Measurements from ENCODE around the gene SLC6A18.

The SLC6A18 gene

GRCh38 chr5:1203311-1203967 is 21.7 kb upstream of the SLC6A18 start:
- H4K8ac ChIP-seq (ENCODE audit: low read depth, low read length), result no peak overlapping the region
- H3K27ac ChIP-seq (ENCODE audit: low read depth, low read length), result no peak overlapping the region
- no peak overlapping the region for H3K56ac ChIP-seq (ENCODE audit: low read length)
- no peak overlapping the region for H3K9ac ChIP-seq (ENCODE audit: low read length)
- no peak overlapping the region for H3K4me2 ChIP-seq (ENCODE audit: low read length)
- H3K4me1 ChIP-seq (ENCODE audit: control insufficient read depth, low read depth, low read length), result no peaks in the 10 kb centered on the region
- no peaks in the 10 kb centered on the region for H3K79me2 ChIP-seq (ENCODE audit: control insufficient read depth, insufficient read depth, low read length)
- no peak for DNase-seq
- H3K23ac ChIP-seq (ENCODE audit: low read length), result no peak overlapping the region
- H4K5ac ChIP-seq (ENCODE audit: low read length), result no peak overlapping the region
- H2BK5ac ChIP-seq (ENCODE audit: low read length), result no peak overlapping the region
- no CpG with 5 or more reads among the region's 24 CpGs for WGBS (ENCODE audit: extremely low coverage, insufficient coverage, low lambda C conversion rate)
- H3K4me3 ChIP-seq (ENCODE audit: low read length), result no peak overlapping the region
- H3K4ac ChIP-seq (ENCODE audit: low read depth, low read length), result no peak overlapping the region
- H3K79me1 ChIP-seq (ENCODE audit: low read length), result no peaks in the 10 kb centered on the region
- no peaks in the 10 kb centered on the region for H3K27me3 ChIP-seq (ENCODE audit: insufficient read depth, low read length, poor library complexity)
- no peak overlapping the region for H2BK15ac ChIP-seq (replicated peaks; ENCODE audit: low read depth)
- no peak overlapping the region for H2BK120ac ChIP-seq (ENCODE audit: low read depth, low read length)
- H2AK5ac ChIP-seq (ENCODE audit: low read length), result no peak overlapping the region
- no peaks in the 10 kb centered on the region for H3K36me3 ChIP-seq (ENCODE audit: control insufficient read depth, insufficient read depth, low read length)
- no peak overlapping the region for H3K18ac ChIP-seq (ENCODE audit: low read length)

- Histone ChIP-seq H3K79me2 (ENCODE audit: control insufficient read depth, insufficient read depth, low read length) (no peaks in the 10 kb centered on the region), H3K18ac (ENCODE audit: low read length) (no peak overlapping the region), H3K4ac (ENCODE audit: low read depth, low read length) (no peak overlapping the region), H3K79me1 (ENCODE audit: low read length) (no peaks in the 10 kb centered on the region), H3K23ac (ENCODE audit: low read length) (no peak overlapping the region), H3K56ac (ENCODE audit: low read length) (no peak overlapping the region), H2BK120ac (ENCODE audit: low read depth, low read length) (no peak overlapping the region), H3K27me3 (ENCODE audit: insufficient read depth, low read length, poor library complexity) (no peaks in the 10 kb centered on the region), H3K9ac (ENCODE audit: low read length) (no peak overlapping the region), H3K4me1 (ENCODE audit: control insufficient read depth, low read depth, low read length) (no peaks in the 10 kb centered on the region), H3K27ac (ENCODE audit: low read depth, low read length) (no peak overlapping the region), H4K5ac (ENCODE audit: low read length) (no peak overlapping the region), H2AK5ac (ENCODE audit: low read length) (no peak overlapping the region), H3K36me3 (ENCODE audit: control insufficient read depth, insufficient read depth, low read length) (no peaks in the 10 kb centered on the region), H2BK15ac (replicated peaks; ENCODE audit: low read depth) (no peak overlapping the region), H2BK5ac (ENCODE audit: low read length) (no peak overlapping the region), H4K8ac (ENCODE audit: low read depth, low read length) (no peak overlapping the region), H3K4me2 (ENCODE audit: low read length) (no peak overlapping the region), H3K4me3 (ENCODE audit: low read length) (no peak overlapping the region)
- WGBS (ENCODE audit: extremely low coverage, insufficient coverage, low lambda C conversion rate), result no CpG with 5 or more reads among the region's 25 CpGs
- DNase-seq, result no peak
Measured at GRCh38 chr5:1203968-1204692, 21.1 kb upstream of the SLC6A18 start.

- H4K5ac ChIP-seq (ENCODE audit: low read length), result no peak overlapping the region
- H3K56ac ChIP-seq (ENCODE audit: low read length), result no peak overlapping the region
- H3K4me2 ChIP-seq (ENCODE audit: low read length), result no peak overlapping the region
- no peak overlapping the region for H3K4me3 ChIP-seq (ENCODE audit: low read length)
- no peak overlapping the region for H3K4ac ChIP-seq (ENCODE audit: low read depth, low read length)
- no peaks in the 10 kb centered on the region for H3K79me2 ChIP-seq (ENCODE audit: control insufficient read depth, insufficient read depth, low read length)
- H3K27ac ChIP-seq (ENCODE audit: low read depth, low read length), result no peak overlapping the region
- H3K9ac ChIP-seq (ENCODE audit: low read length), result no peak overlapping the region
- H2BK15ac ChIP-seq (replicated peaks; ENCODE audit: low read depth), result no peak overlapping the region
- H3K36me3 ChIP-seq (ENCODE audit: control insufficient read depth, insufficient read depth, low read length), result no peaks in the 10 kb centered on the region
- no CpG with 5 or more reads among the region's 18 CpGs for WGBS (ENCODE audit: extremely low coverage, insufficient coverage, low lambda C conversion rate)
- peak; percentile 51 for DNase-seq
- H3K27me3 ChIP-seq (ENCODE audit: insufficient read depth, low read length, poor library complexity), result no peaks in the 10 kb centered on the region
- no peak overlapping the region for H2BK120ac ChIP-seq (ENCODE audit: low read depth, low read length)
- no peak overlapping the region for H2BK5ac ChIP-seq (ENCODE audit: low read length)
- H3K18ac ChIP-seq (ENCODE audit: low read length), result no peak overlapping the region
- no peak overlapping the region for H4K8ac ChIP-seq (ENCODE audit: low read depth, low read length)
- H3K79me1 ChIP-seq (ENCODE audit: low read length), result no peaks in the 10 kb centered on the region
- H3K4me1 ChIP-seq (ENCODE audit: control insufficient read depth, low read depth, low read length), result no peaks in the 10 kb centered on the region
- H2AK5ac ChIP-seq (ENCODE audit: low read length), result no peak overlapping the region
- H3K23ac ChIP-seq (ENCODE audit: low read length), result no peak overlapping the region
Measured at GRCh38 chr5:1204693-1205242, 20.4 kb upstream of the SLC6A18 start.

- Histone ChIP-seq H3K4me1 (ENCODE audit: control insufficient read depth, low read depth, low read length) (no peaks in the 10 kb centered on the region), H3K27ac (ENCODE audit: low read depth, low read length) (no peak overlapping the region), H2BK5ac (ENCODE audit: low read length) (no peak overlapping the region), H3K56ac (ENCODE audit: low read length) (no peak overlapping the region), H2BK15ac (replicated peaks; ENCODE audit: low read depth) (no peak overlapping the region), H3K79me2 (ENCODE audit: control insufficient read depth, insufficient read depth, low read length) (no peaks in the 10 kb centered on the region), H4K5ac (ENCODE audit: low read length) (no peak overlapping the region), H2BK120ac (ENCODE audit: low read depth, low read length) (no peak overlapping the region), H4K8ac (ENCODE audit: low read depth, low read length) (no peak overlapping the region), H3K36me3 (ENCODE audit: control insufficient read depth, insufficient read depth, low read length) (no peaks in the 10 kb centered on the region), H3K23ac (ENCODE audit: low read length) (no peak overlapping the region), H3K18ac (ENCODE audit: low read length) (no peak overlapping the region), H3K79me1 (ENCODE audit: low read length) (no peaks in the 10 kb centered on the region), H3K9ac (ENCODE audit: low read length) (no peak overlapping the region), H3K4me3 (ENCODE audit: low read length) (no peak overlapping the region), H3K27me3 (ENCODE audit: insufficient read depth, low read length, poor library complexity) (no peaks in the 10 kb centered on the region), H3K4ac (ENCODE audit: low read depth, low read length) (no peak overlapping the region), H2AK5ac (ENCODE audit: low read length) (no peak overlapping the region), H3K4me2 (ENCODE audit: low read length) (no peak overlapping the region)
- no peak for DNase-seq
- no CpG with 5 or more reads among the region's 11 CpGs for WGBS (ENCODE audit: extremely low coverage, insufficient coverage, low lambda C conversion rate)
Measured at GRCh38 chr5:1205255-1206180, 19.7 kb upstream of the SLC6A18 start.

- no peak overlapping the region for H3K27ac ChIP-seq (ENCODE audit: low read depth, low read length)
- H3K36me3 ChIP-seq (ENCODE audit: control insufficient read depth, insufficient read depth, low read length), result no peaks in the 10 kb centered on the region
- H4K8ac ChIP-seq (ENCODE audit: low read depth, low read length), result no peak overlapping the region
- H3K18ac ChIP-seq (ENCODE audit: low read length), result no peak overlapping the region
- H2AK5ac ChIP-seq (ENCODE audit: low read length), result no peak overlapping the region
- no peak overlapping the region for H2BK15ac ChIP-seq (replicated peaks; ENCODE audit: low read depth)
- H3K79me1 ChIP-seq (ENCODE audit: low read length), result no peaks in the 10 kb centered on the region
- no peak overlapping the region for H2BK5ac ChIP-seq (ENCODE audit: low read length)
- H3K56ac ChIP-seq (ENCODE audit: low read length), result no peak overlapping the region
- H3K79me2 ChIP-seq (ENCODE audit: control insufficient read depth, insufficient read depth, low read length), result no peaks in the 10 kb centered on the region
- H2BK120ac ChIP-seq (ENCODE audit: low read depth, low read length), result no peak overlapping the region
- no peak overlapping the region for H3K4me2 ChIP-seq (ENCODE audit: low read length)
- WGBS (ENCODE audit: extremely low coverage, insufficient coverage, low lambda C conversion rate), result no CpG with 5 or more reads among the region's 49 CpGs
- no peaks in the 10 kb centered on the region for H3K4me1 ChIP-seq (ENCODE audit: control insufficient read depth, low read depth, low read length)
- H3K23ac ChIP-seq (ENCODE audit: low read length), result no peak overlapping the region
- H3K9ac ChIP-seq (ENCODE audit: low read length), result no peak overlapping the region
- H3K4me3 ChIP-seq (ENCODE audit: low read length), result no peak overlapping the region
- no peak for DNase-seq
- no peaks in the 10 kb centered on the region for H3K27me3 ChIP-seq (ENCODE audit: insufficient read depth, low read length, poor library complexity)
- no peak overlapping the region for H3K4ac ChIP-seq (ENCODE audit: low read depth, low read length)
- no peak overlapping the region for H4K5ac ChIP-seq (ENCODE audit: low read length)
Measured at GRCh38 chr5:1206521-1207412, 18.4 kb upstream of the SLC6A18 start.
